ENCODE data around the gene CYP11A1.
A peak's percentile ranks its signal among the peaks of the same experiment; 100 is the strongest.

Gene CYP11A1

DNA sequence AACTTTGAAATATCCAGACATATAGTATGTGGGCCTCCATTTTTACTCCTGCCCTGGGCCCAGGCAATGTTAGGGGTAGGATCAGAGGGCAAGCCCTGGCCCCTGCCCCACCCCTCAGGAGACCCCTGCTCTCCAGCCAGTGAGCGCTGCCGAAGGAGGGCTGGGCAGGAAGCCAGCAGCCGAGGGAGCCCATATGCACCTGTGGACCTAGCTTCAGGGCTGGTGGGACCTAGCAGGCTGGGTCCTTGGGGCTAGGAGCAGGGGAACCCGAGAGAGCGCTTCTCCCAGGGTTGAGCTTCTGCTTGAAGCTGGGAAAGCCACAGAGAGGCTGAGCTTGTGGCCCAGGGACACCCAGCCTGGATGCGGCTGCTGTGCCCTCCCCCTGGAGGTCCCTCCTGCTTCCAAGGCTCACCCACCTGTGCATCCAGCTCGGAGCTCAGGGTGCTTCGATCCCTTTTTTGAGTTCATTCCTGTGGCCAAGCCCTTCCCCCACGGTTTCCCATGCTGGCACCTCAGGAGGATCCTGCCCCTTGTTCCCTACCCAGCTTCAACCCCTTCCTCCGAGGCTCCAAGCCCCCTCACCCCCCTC is 21.0 kb upstream of the CYP11A1 start:
- DNase-seq: no peak

DNA sequence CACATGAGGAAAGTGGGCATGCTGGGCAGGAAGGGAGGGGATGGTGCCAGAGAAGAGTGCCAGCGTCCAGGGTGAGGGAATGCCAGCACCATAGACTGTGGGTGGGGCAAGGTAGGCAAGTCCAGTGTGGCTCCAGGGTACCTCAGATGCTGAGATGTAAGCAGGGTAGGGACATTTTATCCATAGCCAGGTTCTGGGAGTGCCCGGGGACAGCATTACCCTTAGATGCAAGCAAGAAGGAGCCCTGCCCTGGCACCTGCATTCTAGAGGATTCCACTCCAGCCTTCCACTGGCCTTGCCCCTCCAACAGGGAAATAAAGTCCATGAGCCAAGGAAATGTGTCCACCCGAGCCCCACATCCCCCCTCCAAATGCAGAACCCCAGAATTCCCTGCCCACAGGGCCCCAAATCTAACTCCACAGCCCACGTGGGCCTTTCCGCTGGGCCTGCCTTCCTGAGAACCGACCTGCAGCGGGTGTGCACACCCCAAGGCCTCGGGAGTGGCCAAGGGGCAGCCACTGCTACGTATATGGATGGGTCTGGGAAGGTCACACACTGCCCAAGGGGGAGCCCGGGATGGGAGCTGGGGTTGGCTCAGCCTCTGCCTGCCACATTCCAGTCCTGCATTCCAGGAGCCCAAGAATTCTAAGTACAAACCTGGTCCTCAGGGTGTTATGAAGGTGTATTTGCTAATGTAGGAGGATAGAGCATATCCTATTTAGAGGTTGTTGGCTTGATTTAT is 20.3 kb upstream of the CYP11A1 start:
- no peak for DNase-seq

DNA sequence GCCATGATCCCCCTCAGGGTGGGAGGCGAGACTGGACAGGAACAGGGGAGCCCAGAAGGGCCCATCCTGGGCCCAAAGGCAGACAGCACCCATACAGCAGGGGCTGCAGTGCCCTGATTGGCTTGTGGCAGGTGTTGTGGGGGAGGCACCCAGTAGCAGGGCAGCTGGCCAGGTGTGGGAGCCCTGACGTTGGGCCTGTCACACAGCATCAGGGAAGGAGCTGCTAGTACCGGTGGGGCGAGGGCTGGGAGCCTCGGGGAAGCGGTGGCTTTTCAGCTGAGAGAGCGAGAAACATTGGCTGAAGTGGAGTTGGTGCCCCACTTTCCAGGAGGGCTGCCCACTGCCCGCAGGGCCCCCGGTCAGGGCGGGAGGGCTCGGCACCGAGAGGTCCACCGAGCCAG is 19.7 kb upstream of the CYP11A1 start:
- no peak for DNase-seq

- no peak for DNase-seq
Measured at GRCh38 chr15:74386496-74387140, 19.2 kb upstream of the CYP11A1 start.

- DNase-seq: no peak
Measured at GRCh38 chr15:74385733-74386132, 18.3 kb upstream of the CYP11A1 start.

- DNase-seq: peak; percentile 43
Measured at GRCh38 chr15:74384881-74385643, 17.6 kb upstream of the CYP11A1 start.

DNA sequence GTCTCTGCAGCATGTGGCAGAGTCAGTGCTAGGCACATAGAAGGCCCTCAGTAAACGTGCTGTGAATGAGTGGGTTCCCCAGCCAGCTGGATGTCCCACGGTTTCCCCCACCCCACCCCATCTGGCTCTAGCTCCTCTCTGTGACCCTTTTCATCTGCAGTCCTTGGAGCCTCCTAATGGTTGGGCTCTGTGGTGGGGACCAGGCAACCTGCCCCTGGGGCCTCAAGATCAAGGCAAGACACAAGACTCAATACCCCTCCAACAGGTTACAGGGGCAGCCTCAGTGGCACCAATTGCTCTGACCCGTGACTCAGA is 17.1 kb upstream of the CYP11A1 start:
- no peak for DNase-seq

DNA sequence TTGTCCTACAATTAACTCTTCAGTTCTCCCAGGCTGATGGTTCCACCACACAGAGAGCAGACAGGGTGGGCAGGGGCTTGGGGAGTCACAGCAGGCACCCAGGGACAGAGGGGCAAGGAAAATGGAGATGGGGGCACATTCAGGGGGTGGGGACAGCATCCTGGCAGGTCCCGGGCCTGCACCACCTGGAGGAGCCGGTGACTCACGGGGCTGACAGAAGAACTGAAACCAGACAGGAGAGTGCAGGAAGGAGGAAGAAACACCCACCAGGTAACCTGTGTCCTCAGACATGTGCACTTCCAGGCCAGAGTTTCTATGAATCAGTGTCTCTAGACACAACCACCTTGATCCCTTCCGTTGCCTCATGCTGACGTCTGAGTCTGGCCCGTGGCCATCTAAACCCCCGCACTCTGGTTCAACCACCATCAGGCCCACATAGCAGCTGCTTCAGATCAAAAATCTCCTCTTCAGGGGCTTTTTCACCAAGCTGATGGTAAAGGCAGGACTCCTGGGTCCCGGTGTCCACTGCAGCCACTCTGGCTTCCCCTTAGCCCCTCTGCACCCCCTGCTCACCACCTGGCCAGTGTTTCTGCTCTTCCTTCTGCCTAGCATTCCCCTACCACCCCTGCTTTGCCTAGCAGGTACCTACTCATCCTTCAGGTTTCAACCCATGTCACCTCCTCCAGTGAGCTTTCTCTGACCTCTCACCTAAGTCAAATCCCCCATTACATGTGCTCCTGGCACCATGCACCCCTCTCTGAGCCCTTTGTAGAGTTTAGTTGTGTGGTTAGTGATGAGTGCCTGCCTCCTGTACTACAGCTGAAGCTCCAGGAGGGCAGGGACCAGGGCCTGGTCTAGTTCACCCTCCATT is 16.5 kb upstream of the CYP11A1 start:
- no peak for DNase-seq

- no peak for DNase-seq
Measured at GRCh38 chr15:74383286-74383685, 15.8 kb upstream of the CYP11A1 start.

DNA sequence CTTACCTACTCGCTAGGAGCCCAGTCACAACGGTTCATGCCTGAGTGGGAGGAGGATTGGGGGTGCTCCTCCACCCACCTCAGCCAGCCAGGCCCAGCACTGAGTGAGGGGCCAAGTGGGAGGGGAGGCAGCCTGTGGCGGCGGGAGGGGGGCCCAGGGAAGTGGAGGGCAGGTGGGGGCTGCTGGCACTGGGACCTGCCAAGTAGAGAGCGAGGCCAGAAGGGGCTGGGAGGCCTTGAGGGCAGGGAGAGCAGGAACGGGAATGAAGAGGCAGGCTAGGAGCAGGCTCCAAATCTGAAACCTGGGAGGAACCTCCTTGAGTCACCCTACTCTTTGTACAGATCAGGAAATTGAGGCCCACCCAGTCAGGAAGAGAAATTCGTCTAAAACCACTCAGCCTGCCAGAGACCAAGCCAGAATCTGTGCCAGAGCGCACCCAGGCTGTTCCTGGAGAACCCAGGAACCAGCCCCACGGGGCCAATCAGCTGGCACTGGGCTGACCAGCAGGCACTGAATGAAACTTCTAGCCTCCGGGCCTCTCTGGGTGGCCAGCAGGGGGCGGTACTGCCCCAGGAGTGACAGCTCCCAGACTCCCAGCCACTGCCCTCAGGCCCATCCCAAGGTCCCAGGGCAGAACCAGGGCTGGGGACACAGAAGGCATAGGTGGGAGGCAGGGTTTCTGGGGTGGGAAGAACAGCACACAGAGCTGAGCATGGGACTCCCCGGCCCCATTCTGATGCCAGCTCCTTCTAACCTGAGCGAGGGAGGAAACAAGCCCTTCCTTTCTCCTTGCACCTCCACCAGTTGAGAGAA is 14.8 kb upstream of the CYP11A1 start:
- DNase-seq: peak; percentile 77

- DNase-seq: no peak
Measured at GRCh38 chr15:74381481-74381880, 14.0 kb upstream of the CYP11A1 start.

DNA sequence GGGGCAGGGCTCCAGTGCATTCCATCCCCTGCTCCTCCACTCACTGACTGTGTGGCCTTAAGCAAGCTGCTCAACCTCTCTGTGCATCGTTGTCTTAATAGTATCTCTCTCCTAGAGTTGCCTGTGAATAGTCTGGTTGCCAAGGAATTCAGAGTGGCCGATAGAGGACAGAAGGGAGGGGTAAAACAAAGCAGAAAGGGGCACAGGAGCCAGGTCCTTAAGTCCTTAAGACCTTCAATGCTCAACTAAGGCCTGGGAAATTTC is 13.7 kb upstream of the CYP11A1 start:
- no peak for DNase-seq

DNA sequence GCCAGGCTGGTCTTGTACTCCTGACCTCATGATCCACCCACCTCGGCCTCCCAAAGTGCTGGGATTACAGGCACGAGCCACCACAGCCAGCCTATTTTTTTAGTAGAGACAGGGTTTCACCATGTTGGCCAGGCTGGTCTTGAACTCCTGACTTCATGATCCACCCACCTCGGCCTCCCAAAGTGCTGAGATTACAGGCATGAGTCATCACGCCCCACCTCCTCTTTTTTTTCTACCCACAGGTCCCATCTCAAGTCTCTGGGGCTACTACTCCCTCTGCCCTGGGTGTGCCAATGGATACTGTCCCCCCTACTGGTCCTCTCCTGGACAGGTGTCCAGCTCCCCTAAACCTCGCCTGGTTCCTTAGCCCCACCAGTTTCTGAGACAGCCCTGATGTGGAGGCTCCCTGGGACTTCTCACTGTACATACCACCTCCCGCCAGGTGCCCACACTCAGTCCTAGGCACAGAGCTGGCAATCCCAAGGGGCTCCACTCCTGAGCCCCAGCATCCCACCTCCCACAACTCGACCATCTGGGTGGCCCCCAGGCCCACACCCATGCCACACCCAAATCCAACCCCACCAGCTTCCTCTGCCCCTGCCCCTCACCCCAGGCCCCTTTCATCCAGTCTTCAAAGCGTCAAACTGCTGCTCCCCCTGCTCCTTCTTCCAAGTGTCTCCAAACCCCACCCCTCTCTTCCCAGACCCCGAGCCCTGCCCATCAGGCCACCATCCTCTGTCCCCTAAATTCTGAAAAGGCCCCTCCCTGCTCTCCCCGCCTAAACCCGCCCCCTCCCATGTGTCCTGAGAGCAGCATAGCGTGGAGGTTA is 13.1 kb upstream of the CYP11A1 start:
- no peak for DNase-seq

DNA sequence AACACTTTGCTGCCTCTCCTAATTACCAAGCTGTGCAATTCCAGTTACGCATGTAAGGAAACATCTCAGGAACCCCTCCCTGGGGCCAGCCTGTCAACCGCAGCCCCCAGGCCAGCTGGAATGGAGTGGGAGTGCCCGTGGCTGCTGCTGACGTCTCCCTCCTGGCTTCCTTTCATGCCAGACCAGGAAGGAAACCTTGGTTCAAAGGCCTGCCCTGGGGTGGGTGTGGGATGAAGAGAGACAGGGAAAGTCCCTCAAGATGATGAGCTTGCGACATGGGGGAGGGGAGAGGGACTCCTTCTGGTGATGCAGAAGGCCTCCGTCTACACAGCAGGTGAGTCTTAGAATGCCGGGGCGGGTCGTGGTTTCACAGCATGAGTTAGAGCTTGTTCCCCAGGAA is 11.4 kb upstream of the CYP11A1 start:
- DNase-seq: peak; percentile 73

DNA sequence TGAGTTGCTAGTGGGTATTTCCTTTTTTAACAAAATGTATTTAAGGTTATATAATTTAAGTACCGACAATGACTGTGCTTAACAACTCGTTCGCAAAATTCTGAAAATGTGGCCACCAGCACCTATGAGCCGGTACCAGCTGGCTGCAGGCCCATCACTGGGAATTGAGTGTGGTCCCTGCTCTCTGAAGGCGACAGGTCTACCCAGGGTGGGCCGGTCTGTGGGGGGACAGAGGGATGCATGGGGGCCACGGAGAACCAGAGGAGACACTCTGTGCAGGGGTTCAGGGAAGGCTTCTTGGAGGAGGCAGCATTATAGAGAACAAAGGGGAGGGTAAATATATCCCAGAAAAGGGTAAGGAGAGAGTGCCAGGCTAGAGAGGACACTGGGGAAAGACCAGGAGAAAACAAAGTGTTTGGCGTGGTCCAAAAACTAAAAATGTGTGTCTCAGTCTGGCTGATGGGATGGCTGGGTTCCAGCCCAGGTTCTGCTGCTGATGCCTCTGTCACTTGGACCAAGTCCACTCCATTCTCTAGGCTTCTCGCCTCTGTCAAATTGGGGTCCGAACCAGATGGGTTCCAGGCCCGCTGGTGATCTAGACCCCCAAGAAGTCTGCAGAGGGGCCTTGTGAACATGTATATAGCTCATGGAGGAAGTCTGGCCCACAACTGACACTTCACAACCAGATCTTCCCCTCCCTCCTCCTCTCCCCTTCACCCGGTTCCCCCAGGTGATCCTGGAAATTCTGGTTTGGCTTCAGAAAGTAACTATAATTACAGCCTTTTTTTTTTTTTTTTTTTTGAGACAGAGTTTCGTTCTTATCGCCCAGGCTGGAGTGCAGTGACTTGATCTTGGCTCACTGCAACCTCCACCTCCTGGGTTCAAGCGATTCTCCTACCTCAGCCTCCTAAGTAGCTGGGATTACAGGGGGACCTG is 10.7 kb upstream of the CYP11A1 start:
- no peak for DNase-seq

GRCh38 chr15:74376825-74377581 is 9.6 kb upstream of the CYP11A1 start:
- no peak for DNase-seq

DNA sequence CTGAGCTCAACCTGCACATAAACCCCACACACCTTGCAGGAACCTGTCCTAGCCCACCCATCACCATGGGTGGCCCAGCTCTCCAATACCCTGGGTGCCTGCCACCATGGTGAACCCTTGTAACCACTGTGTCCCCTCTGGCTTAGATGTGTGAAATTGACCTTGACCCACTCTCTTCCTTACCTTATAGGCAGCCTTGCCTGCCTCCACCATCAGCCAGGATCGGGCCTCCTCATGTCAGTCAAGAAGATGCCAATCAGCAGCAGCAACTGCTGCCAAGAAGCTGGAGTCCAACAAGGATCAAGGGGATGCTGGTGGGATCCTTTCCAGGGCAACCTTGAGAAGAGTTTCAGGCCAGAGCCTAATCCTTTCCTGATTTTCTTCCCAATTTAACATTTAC is 8.8 kb upstream of the CYP11A1 start:
- no peak for DNase-seq

GRCh38 chr15:74375303-74375693 is 7.9 kb upstream of the CYP11A1 start:
- peak; percentile 80 for DNase-seq
